Islet precursor cell (in vitro differentiated cells): ENCODE measurements around the gene ABI2.

Experiments
- DNase-seq: peaks from one replicate; pipeline ENCODE4 v3.0.0-alpha.2; 2018

Gene ABI2

GRCh38 chr2:203432811-203433210, 104.6 kb downstream of the ABI2 start:
- DNase-seq, result no peak

GRCh38 chr2:203436496-203436895, 108.3 kb downstream of the ABI2 start:
- DNase-seq, result no peak

GRCh38 chr2:203437511-203437910, 109.3 kb downstream of the ABI2 start:
- DNase-seq, result no peak

- DNase-seq, result no peak
These were observed 110.3 kb downstream of the ABI2 start for GRCh38 chr2:203438528-203438927.

DNA sequence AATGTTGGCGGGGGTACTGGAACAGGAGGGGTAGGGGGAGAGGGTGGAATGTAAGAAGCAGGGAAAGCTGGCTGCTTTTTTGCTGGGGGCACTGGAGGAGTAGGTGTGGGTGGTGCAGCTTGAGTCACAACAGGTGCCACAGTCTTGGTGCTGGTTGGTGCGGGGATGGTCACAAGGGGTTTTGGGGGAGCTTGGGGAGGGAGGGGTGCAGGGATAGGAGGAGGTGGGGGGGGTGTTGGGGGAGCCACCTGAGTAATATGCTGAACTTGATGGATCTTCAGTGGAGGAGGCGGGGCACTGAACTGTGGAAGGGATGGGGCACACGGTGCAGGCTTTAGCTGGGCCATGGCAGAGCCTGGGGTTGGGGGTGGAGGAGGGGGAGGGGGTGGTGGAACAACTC, 112.5 kb downstream of the ABI2 start:
- no peak for DNase-seq

GRCh38 chr2:203441463-203441862, 113.3 kb downstream of the ABI2 start:
- DNase-seq, result no peak

DNA sequence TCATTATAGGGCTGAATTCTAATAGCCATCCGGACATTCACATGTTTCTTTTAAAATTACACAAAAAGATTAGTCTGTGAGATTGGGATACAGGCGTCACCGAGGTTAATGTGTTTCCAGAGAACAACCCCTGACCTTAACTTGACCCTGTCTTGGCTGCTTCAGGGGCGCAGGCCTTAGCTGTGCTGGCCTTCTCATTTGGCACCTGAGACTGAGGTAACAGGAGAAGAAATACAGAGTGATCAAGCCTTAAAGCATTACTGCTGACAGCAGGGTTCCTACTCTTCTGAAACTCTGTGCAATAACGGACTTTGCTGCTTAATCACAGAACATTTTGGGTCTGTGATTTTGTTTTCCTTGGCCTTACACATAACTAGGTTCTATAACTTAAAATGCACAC, 114.3 kb downstream of the ABI2 start:
- no peak for DNase-seq

GRCh38 chr2:203444738-203445137, 116.5 kb downstream of the ABI2 start:
- DNase-seq, result no peak

DNA sequence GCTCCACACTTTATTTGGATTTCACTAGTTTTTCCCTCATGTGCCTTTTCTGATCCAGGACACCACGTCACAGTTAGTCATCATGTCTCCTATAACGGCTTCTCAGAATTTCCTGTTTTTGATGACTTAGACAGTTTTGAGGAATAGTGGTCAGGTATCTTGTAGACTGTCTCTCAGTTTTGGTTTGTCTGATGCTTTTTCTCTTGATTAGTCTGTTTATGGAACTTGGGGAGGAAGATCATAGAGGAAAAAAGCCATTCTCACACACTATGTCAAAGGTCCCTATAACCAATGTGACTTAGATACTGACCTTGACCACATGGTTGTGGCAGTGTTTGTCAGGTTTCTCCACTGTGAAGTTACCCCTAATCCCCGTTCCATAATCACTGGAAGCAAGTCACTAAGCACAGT, 117.9 kb downstream of the ABI2 start:
- no peak for DNase-seq

DNA sequence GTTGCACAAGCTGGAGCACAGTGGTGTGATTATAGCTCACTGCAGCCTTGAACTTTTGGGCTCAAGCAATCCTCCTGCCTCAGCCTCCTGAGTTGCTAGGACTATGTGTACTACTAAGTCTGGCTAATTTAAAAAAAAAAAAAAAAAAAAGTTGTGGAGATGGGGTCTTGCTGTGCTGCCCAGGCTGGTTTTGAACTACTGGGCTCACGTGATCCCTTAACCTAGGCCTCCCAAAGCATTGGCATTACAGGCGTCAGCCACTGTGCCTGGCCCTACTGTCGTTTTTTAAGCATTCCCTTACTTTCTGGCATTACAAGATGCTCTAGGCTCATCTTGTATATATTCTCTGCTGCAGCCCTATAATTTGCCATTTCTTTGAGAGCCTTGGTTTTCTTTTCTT, 118.6 kb downstream of the ABI2 start:
- DNase-seq, result no peak

- DNase-seq, result no peak
These were observed 122.4 kb downstream of the ABI2 start for GRCh38 chr2:203450561-203450960.

- no peak for DNase-seq
These were observed 122.8 kb downstream of the ABI2 start for GRCh38 chr2:203451011-203451410.

DNA sequence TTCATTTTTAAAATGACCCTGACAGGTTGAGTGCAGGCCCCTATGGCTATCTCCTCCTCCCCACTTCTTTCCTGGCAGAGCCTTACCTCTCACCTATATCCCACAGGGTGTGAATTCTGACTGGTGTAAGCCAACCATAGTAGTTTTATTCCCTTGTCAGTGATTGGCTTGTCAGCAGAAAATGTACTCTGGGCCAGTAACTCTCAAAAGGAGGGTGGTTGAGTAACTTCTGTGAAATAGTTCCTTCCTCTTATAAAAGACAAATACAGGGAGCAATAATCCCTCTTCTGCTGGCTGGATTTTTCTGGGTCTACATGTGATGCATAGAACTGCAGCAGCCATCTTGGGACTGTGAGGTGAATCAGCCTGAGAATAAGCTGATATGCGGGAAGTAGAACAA, 123.5 kb downstream of the ABI2 start:
- no peak for DNase-seq

DNA sequence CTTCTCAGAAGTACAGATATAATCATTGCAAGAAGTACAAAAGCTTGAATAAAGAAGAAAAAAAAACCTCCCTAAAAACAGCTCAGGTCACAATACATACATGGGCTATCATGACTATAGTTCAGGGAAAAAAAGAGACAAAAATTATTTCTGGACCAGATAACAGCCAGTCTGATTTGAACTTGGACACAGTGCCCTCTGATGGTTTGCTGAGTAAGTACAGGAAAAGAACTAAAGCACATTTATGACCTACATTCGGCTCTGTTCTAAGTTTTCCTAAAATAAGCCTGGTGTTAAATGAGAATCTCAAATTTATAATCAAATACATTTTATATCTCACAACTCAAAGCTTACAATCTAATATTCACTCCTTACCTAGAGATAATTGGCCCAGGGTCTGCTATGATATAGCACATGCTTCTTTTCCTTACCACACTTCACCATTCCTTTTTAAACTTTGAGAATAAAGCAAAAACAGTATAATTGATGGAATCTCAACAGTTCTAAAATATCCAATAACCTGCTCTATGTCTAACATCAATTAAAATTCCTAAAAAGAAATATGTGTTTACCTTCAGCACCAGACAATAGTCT, 125.8 kb downstream of the ABI2 start:
- DNase-seq, result no peak

DNA sequence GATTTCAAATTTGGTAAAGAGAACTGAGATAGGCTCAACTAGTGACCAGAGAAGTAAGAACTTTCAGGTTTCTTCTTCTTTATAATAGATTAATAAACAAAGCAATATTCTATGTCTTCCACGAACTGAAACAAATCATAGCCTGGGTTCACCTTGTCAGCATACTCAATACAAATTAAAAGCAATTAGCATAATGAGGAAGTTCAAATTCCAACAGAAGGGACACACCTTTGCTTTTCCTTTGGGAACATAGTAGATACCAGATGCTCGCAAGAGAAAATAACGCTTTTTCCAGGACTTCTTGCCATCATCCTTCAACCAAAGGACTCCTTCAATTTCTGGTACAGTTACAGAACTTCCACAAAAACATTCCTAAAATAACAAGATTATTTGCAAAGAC, 127.0 kb downstream of the ABI2 start:
- DNase-seq, result no peak

DNA sequence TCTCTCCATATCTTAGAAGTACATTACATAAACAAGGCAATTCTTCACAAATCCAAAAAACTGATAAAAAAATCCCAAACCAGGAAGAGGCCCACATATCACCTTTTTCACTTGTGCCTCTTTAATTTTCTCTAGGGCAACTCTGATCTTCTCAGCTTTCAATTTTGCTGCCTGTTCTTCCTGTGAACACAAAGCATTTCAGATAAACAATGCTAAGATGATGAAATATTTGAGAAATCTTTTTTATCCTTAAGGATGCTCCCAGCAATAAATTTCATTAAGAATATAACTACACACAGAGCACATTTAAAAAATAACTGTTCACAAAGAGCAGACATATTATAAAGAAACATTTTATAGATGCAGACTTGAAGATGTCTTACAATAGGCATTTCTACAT, 133.6 kb downstream of the ABI2 start:
- no peak for DNase-seq

GRCh38 chr2:203462308-203462707, 134.1 kb downstream of the ABI2 start:
- no peak for DNase-seq

DNA sequence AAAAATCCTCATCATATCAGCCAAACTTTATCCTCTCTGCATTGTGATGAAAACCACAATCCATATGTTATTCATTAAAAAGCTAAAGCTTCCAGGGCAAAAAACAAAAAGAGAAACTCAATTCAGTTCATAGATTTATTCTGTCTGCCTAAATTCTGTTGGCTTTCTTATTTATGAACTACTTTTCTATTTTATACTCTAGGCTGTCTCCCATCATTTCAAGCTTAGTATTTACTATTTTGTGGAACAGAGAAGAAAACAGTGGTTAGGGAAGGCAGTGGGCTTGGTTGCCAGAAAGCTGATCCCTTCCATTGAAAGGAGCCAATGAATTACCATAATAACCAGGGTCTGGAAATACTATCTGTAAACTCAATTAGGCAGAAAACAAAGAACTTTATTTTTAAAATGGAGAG, 135.1 kb downstream of the ABI2 start:
- DNase-seq, result no peak

- DNase-seq, result no peak
These were observed 141.4 kb downstream of the ABI2 start for GRCh38 chr2:203469546-203469945.

DNA sequence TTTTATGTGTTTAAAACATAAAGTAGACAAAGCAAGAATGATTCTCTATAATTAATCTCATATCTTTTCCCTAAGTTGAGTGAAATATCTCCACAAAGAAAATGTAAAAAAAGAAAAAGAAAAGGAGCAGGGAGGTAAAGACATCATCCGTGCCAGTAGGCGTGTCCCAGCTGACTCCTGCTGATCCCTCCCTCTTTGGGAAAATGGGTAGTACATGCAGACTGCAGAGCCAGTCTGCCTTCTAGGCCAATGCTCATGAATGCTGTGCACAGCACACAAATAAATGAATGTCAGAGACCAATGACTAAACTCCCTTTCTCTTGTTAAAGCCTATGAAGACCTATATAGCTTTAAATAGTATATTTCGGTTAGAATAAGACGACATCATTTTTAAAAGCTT, 142.2 kb downstream of the ABI2 start:
- no peak for DNase-seq

GRCh38 chr2:203471323-203471722, 143.1 kb downstream of the ABI2 start:
- no peak for DNase-seq

DNA sequence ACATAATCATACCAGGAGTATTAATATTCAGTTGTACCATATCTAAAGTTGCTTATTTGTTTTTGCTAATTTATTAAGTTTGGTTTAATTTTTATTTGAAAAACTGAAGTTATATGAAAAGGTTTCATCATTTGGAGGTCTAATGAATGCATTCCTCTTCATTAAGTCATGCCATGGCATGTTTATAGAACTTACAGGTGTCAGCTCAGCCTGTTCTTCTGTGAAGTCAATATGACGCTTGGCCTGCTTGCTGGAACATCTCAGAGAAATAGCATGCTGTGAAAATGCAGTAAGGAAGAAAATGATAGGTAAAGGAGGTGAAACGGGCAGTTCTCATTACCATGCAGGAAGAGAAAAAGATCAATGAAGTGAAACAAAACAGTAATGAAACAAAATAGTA, 148.7 kb downstream of the ABI2 start:
- no peak for DNase-seq

DNA sequence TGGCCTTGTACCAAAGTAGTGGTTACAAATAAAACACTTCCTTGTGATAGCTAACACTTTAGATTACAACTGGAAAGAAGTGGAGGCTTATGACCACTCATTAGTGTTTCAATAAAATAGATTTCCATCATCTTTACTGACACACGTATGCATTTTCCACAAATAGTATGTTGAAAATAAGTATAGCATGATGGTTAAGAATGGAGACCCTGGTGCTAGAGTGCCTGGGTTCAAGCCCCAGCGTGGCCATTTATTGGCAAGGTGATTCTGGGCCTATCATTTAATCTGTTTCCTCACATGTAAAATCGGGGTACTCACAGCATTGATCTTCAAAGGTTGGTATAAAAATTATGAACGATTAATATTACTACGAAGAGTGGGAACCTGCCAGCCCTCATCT, 152.4 kb downstream of the ABI2 start:
- no peak for DNase-seq

GRCh38 chr2:203484266-203485112, 156.3 kb downstream of the ABI2 start:
- DNase-seq, result no peak

DNA sequence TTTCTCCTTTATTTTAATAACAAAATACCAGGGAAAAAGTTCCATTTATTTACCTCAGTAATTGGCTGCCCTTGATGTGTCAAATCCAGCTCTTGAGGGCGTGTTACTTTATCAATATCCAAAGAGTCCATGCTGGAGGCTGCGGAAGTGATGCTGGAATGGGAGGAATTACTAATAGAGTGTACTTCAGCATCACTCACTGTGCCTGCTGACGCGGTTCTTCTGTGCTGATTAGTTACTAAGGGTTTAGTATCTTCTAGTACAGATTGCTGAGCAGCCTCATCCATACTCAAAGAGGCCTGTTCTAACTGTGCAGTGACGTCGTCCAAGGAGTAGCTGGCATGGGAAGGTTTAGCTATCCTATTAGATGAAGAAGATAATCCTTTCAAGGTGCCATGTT, 161.3 kb downstream of the ABI2 start:
- no peak for DNase-seq
